Measurements from ENCODE around the gene POLR2J. TPM values are rescaled to one million over a fixed set of nuclear protein-coding genes. Genes with fewer than 3 reads are reported as not detected.

POLR2J gene
- total RNA-seq, 1 donor from 2014 or later = 28.4 TPM

DNA sequence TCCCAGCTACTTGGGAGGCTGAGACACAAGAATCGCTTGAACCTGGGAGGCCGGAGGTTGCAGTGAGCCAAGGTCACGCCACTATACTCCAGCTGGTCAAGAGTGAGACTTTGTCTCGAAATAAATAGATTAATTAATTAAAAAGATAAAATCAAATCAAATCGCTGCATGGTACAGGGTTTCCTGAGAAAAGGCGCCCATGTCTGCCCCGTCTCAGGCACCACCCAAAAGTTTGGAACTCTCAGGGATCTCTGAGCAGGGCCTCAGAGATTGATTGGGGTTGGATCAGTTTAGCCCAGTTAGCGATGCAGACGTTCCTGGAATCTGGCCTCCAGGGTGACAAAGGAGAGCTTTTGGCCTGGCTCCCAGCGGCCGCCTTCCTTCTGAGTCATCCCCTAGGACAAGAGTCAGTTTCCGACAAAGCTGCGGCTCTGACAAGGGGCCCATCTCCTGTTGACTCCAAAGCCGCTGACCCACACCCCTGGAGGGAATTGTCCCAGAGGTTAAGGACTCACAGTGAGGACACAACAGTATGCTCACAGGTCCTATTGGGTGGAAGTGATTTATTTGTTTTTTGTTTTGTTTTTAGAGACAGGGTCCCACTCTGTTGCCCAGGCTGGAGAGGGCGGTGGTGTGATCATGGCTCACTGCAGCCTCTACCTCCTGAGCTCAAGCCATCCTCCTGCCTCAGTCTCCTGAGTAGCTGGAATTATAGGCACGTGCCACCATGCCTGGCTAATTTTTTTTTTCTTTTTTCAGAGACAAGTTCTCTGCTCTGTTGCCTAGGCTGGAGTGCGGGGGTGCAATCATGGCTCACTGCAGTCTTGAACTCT lies 38.5 kb downstream of the POLR2J start:
- Mint-ChIP-seq H3K27me3 (ENCODE audit: unreplicated experiment) (peaks cover 2% of the 10 kb centered on the region), H3K27ac (ENCODE audit: unreplicated experiment) (no peak overlapping the region), H3K4me1 (ENCODE audit: low read depth, unreplicated experiment) (peaks cover 12% of the 10 kb centered on the region), H3K4me3 (ENCODE audit: unreplicated experiment) (no peak overlapping the region), H3K9me3 (ENCODE audit: unreplicated experiment) (peaks cover 2% of the 10 kb centered on the region), H3K36me3 (ENCODE audit: unreplicated experiment) (no peaks in the 10 kb centered on the region)
- no peak for TF ChIP-seq CTCF (IDR thresholded peaks at IDR 0.05; ENCODE audit: partially characterized antibody, unreplicated experiment)
- no peak for DNase-seq

- H3K4me3 Mint-ChIP-seq (ENCODE audit: unreplicated experiment) = no peak overlapping the region
- DNase-seq = no peak
- H3K4me1 Mint-ChIP-seq (ENCODE audit: low read depth, unreplicated experiment) = peaks cover 14% of the 10 kb centered on the region
- no peak overlapping the region for H3K27ac Mint-ChIP-seq (ENCODE audit: unreplicated experiment)
- TF ChIP-seq CTCF (IDR thresholded peaks at IDR 0.05; ENCODE audit: partially characterized antibody, unreplicated experiment) = no peak
- H3K36me3 Mint-ChIP-seq (ENCODE audit: unreplicated experiment) = no peaks in the 10 kb centered on the region
- H3K27me3 Mint-ChIP-seq (ENCODE audit: unreplicated experiment) = peaks cover 3% of the 10 kb centered on the region
- no peaks in the 10 kb centered on the region for H3K9me3 Mint-ChIP-seq (ENCODE audit: unreplicated experiment)
Observed at GRCh38 chr7:102436118-102436517, 42.6 kb downstream of the POLR2J start.

DNA sequence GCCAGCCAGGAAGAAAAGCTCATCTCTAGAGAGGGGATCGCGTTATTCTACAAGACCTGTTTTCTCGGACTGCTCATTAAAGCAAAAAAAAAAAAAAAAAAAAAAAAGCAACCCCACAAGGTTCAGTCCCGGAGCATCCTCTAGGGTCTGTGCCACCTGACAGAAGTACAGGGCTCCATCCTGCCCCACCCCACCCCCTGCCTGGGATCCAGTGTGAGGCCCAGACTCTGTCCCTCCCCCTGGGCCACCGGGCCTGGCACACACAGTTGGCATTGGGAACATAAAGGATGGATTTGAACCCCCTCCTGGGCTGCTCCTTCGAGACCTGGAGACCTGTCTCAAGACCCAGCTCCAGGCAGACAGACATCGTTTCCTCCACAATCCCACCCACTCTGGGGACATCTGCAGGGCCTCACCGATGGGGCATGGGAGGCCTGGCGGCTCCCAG lies 44.7 kb downstream of the POLR2J start:
- no peak for DNase-seq
- Mint-ChIP-seq H3K4me3 (ENCODE audit: unreplicated experiment) (peak overlapping the region; percentile 88), H3K27me3 (ENCODE audit: unreplicated experiment) (peaks cover 12% of the 10 kb centered on the region), H3K36me3 (ENCODE audit: unreplicated experiment) (no peaks in the 10 kb centered on the region), H3K9me3 (ENCODE audit: unreplicated experiment) (peaks cover 7% of the 10 kb centered on the region), H3K4me1 (ENCODE audit: low read depth, unreplicated experiment) (peaks cover 17% of the 10 kb centered on the region), H3K27ac (ENCODE audit: unreplicated experiment) (peak overlapping the region; percentile 82)
- TF ChIP-seq CTCF (IDR thresholded peaks at IDR 0.05; ENCODE audit: partially characterized antibody, unreplicated experiment) = no peak

DNA sequence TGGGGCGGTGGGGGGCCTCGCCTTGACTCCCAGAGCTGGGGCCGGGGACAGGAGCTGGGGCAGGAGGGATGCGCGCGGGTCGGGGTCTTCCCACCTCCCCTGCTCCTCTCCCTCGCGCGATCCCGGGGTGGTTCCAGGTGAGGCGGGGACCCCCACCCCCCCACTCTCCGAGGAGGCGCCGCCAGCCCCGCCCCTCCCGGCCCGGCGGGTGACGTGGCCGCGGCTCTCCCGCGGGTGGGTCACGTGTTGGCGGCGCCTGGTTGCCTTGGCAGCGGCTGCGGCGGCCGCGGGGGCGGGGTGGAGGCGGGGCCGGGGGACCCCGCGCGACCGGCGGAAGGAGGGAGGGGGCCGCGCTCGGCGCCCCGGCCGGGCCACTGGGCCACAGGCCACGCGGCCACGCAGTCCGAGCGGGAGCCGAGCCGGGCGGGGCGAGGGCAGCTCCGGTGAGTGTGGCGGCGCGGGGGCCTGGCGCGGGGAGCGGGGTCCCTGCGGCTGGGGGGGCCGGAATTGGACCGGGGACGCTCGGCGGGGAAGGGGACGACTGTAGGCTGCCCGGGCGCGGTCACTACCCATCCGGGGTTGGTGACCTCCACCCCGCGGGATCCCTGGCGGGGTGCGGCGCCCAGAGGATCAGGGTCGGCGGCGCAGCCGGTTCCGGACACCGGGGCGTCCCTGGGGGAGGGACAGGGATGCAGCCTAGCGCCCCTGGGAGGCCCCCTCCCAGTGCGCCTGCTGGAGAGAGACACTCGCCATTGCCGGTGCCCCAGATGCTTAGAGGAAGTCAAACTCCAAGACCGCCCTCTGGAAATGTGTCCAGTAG lies 45.3 kb downstream of the POLR2J start, which contains the start of gene ORAI2:
Gene ORAI2, plus strand, starts transcription at position 357 of the 820 bp plus-strand sequence. CDS start 5,382 bp downstream, outside the sequence.
- Mint-ChIP-seq H3K36me3 (ENCODE audit: unreplicated experiment) (no peaks in the 10 kb centered on the region), H3K9me3 (ENCODE audit: unreplicated experiment) (peaks cover 7% of the 10 kb centered on the region), H3K4me3 (ENCODE audit: unreplicated experiment) (peak within 1 kb of the TSS; percentile 88), H3K4me1 (ENCODE audit: low read depth, unreplicated experiment) (peaks cover 17% of the 10 kb centered on the region), H3K27ac (ENCODE audit: unreplicated experiment) (peak within 1 kb of the TSS; percentile 82), H3K27me3 (ENCODE audit: unreplicated experiment) (peaks cover 13% of the 10 kb centered on the region)
- TF ChIP-seq CTCF (IDR thresholded peaks at IDR 0.05; ENCODE audit: partially characterized antibody, unreplicated experiment) = no peak
- peak; percentile 83 for DNase-seq
